CD4-positive, alpha-beta T cell treated with Interleukin-21 for 1 hour (primary cell): Measurements from ENCODE around the gene PCDHGC4.

Experiments
- DNase-seq: peaks from one replicate; pipeline ENCODE4 v3.0.0-alpha.2; 2020

Gene PCDHGC4

GRCh38 chr5:141484641-141485311, at the start of gene PCDHGC4:
Gene PCDHGC4, plus strand, starts transcription at chr5:141485030. Its CDS starts 144 bp downstream, at chr5:141485174.
- DNase-seq: no peak

- DNase-seq: no peak
These were observed 47.6 kb upstream of the PCDHGC4 start for GRCh38 chr5:141437221-141437620.

- DNase-seq: no peak
These were observed 45.3 kb upstream of the PCDHGC4 start for GRCh38 chr5:141439411-141440141.

- DNase-seq: no peak
These were observed 44.5 kb upstream of the PCDHGC4 start for GRCh38 chr5:141440341-141440740.

- DNase-seq: no peak
These were observed 43.2 kb upstream of the PCDHGC4 start for GRCh38 chr5:141441571-141442170.

GRCh38 chr5:141465351-141465750, 19.5 kb upstream of the PCDHGC4 start:
- no peak for DNase-seq

- DNase-seq: peak; percentile 28
These were observed 9.2 kb upstream of the PCDHGC4 start, which contains the start of gene PCDHGC3 for GRCh38 chr5:141475625-141476131. Gene PCDHGC3, plus strand, starts transcription at chr5:141475966. Its CDS starts 151 bp downstream, at chr5:141476117.

- no peak for DNase-seq
These were observed 8.5 kb upstream of the PCDHGC4 start for GRCh38 chr5:141476132-141476911.

GRCh38 chr5:141477044-141477575, 7.7 kb upstream of the PCDHGC4 start:
- no peak for DNase-seq

- DNase-seq: no peak
These were observed 7.0 kb upstream of the PCDHGC4 start for GRCh38 chr5:141477815-141478214.

- DNase-seq: no peak
These were observed 6.4 kb upstream of the PCDHGC4 start for GRCh38 chr5:141478321-141478945.

GRCh38 chr5:141479776-141480175, 5.1 kb upstream of the PCDHGC4 start:
- DNase-seq: no peak

GRCh38 chr5:141483902-141484301, 928 bp upstream of the PCDHGC4 start:
- DNase-seq: no peak

GRCh38 chr5:141484310-141484640, 555 bp upstream of the PCDHGC4 start:
- DNase-seq: no peak

GRCh38 chr5:141485321-141486055, 658 bp downstream of the PCDHGC4 start:
- no peak for DNase-seq

GRCh38 chr5:141486091-141486490, 1.3 kb downstream of the PCDHGC4 start:
- no peak for DNase-seq

GRCh38 chr5:141487131-141487530, 2.3 kb downstream of the PCDHGC4 start:
- no peak for DNase-seq

GRCh38 chr5:141488591-141489561, 4.0 kb downstream of the PCDHGC4 start, which contains the start of gene PCDHGC5:
Gene PCDHGC5, plus strand, starts transcription at chr5:141489081. Its CDS starts 160 bp downstream, at chr5:141489241.
- DNase-seq: no peak

- DNase-seq: no peak
These were observed 5.0 kb downstream of the PCDHGC4 start for GRCh38 chr5:141489841-141490240.

GRCh38 chr5:141490271-141490670, 5.4 kb downstream of the PCDHGC4 start:
- no peak for DNase-seq
